WI38 (cell line): ENCODE measurements around the gene PIAS4.

Experiments used
- H3K4me3 ChIP-seq: 2 replicates; pipeline ENCODE4 v1.5.1; 2011; ENCODE audit warnings: low read depth, mild to moderate bottlenecking, control low read depth, low read length
- TF ChIP-seq, protein P1 (sequence below): IDR thresholded peaks from 2 replicates; pipeline ENCODE4 v1.5.1; 2012; ENCODE audit warnings: low read depth, mild to moderate bottlenecking, control low read depth, low read length

PIAS4 gene

DNA sequence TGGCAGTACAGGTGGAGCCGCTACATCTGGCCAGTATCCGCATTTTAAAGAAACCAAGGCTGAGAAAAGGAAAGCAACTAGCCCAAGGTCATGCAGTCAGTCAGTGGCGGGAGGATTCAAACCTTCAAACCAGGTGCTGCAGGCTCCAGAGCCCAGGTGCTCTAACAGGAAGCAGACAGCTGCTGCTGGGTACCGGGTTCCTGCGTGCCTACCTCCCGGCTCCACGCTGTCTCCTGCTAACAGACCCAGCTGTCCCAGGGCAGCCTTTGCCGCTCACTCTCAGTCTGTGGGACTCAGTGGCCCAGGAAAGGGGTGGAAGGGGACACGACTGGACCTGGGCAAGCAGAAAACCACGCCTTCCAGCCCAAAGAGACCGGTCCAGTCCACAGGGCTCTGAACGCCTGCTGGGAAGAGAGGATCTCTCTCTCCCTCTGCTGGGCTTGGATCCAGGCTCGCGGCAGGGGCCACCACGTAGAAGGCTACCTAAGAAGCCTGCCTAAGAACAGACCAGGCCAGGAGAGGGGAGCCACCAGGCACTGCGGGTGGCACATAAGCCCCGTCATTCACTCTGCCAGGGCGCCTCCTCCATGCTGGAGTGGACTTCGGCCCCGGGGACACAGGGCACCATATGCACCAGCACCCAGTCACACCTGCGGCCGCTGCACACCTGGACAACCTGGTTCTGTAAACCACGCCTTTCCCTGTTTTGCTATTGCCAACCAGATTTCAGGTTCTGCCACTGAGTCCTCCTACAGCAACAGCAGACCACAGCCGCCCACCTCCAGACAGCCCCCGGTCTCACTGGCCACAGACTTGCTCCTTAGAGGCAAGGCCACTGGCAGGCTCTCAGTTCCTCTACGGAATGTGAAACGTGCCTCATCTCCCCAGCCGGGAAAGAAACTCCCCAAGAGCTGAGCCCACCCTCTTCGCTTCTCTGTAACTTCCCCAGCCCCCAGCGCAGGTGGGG, 41.2 kb upstream of the PIAS4 start:
- TF ChIP-seq, protein P1, sequence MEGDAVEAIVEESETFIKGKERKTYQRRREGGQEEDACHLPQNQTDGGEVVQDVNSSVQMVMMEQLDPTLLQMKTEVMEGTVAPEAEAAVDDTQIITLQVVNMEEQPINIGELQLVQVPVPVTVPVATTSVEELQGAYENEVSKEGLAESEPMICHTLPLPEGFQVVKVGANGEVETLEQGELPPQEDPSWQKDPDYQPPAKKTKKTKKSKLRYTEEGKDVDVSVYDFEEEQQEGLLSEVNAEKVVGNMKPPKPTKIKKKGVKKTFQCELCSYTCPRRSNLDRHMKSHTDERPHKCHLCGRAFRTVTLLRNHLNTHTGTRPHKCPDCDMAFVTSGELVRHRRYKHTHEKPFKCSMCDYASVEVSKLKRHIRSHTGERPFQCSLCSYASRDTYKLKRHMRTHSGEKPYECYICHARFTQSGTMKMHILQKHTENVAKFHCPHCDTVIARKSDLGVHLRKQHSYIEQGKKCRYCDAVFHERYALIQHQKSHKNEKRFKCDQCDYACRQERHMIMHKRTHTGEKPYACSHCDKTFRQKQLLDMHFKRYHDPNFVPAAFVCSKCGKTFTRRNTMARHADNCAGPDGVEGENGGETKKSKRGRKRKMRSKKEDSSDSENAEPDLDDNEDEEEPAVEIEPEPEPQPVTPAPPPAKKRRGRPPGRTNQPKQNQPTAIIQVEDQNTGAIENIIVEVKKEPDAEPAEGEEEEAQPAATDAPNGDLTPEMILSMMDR = no peak
- no peak overlapping the region for H3K4me3 ChIP-seq

GRCh38 chr19:3967983-3968382, 39.6 kb upstream of the PIAS4 start:
- peak overlapping the region; percentile 14 for H3K4me3 ChIP-seq

DNA sequence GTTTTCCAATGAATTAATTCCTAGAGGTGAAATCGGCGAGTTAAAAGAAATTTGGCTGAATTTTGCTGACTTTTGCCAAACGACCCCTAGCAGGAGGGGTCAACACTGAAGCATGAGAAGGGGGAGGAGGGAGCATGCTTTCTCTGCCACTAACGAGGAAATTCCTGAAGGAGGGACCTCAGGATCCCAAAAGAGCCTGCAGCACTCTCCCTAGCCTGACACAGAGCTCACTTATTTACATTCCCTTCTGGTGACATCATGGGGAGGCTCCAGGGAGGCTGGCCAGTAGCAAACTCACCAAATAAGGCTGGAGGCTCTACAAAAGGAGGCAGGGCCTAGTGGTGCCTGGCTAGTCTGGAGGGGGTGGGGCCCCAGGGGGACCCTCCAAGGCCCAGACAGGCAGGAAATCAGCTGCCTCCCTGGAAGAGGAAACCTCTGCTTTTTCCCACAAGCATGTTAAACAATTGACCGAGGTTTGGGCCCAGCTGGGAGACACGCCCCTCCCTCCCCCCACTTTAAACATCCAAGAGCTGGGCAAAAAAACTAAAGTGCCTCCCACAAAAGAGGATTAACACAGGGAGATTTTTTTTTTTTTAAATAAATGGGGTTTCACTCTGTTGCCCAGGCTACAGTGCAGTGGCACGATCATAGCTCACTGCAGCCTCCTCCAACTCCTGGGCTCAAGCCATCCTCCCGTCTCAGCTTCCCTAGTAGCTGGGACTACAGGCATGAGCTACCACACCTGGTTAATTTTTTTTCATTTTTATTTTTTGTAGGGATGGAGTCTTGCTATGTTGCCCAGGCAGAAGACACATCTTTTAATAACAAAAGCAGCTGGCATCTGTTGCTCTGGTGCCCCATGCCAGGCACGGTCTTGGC, 38.7 kb upstream of the PIAS4 start:
- TF ChIP-seq, protein P1 = no peak
- peak overlapping the region; percentile 92 for H3K4me3 ChIP-seq

- peak overlapping the region; percentile 92 for H3K4me3 ChIP-seq
- TF ChIP-seq, protein P1 = no peak
These were observed 37.9 kb upstream of the PIAS4 start for GRCh38 chr19:3969435-3970312.

GRCh38 chr19:3970313-3970807, 37.2 kb upstream of the PIAS4 start:
- TF ChIP-seq, protein P1 = no peak

DNA sequence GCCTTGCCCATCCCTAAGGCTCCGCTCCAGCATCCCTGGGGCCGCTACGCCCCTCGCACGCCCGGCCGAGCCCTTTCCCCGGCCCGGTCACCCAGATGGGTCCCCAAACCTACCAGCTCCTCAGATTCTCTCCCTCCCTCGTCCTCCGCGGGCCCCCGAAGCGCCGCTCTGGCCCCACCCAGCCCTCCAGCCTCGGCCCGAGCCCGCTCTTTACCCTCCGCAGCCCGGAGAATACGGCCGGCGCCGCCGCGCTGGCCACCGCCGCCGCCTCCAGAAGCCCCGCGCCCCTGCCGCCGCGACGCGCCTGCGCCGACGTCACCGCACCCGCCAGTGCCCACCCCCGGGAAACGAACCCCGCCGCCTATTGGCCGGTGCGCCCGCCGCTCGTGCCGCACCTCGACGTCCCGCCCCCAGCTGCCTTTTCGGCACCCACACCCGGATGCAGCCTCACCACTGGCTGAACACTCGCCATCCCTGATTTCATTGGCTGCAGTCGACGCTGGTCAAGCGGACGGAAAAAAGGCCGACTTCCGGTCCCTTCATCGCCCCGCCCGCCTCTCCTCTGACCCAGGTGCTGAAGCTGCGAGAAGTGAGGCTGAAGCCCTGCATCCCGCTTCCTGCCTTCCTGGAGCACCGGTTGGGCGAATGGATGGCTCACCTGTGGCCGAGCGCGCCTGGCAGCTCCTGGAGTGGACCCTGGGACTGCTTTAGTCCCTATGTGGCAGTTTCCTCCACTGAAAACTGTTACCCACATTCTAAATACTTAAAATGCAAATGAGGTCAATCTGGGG, 36.5 kb upstream of the PIAS4 start, which contains the start of gene DAPK3:
TSS of gene DAPK3 (minus strand) at position 292 of the 791 bp plus-strand sequence. CDS start 1,364 bp downstream, outside the sequence.
- H3K4me3 ChIP-seq = peak within 1 kb of the TSS; percentile 92
- TF ChIP-seq, protein P1 = no peak

More at GRCh38 chr19:3970313-3970807, 37.2 kb upstream of the PIAS4 start:
- H3K4me3 ChIP-seq = peak overlapping the region; percentile 92
